GM23338 (cell line): Measurements from ENCODE around the gene SND1. TPM values are rescaled to one million over a fixed set of nuclear protein-coding genes. Genes with fewer than 3 reads are reported as not detected.

Experiments used
- ATAC-seq: fragments of 200-7000 bp; cut with Tn5 transposase; 3 replicates; pipeline ENCODE4 v1.9.1; 2020
- DNase-seq: peaks from one replicate; pipeline ENCODE4 v3.0.0-alpha.2; 2015; ENCODE audit warnings: low spot score
- H2AFZ ChIP-seq: fragments of 200-600 bp; sonication (generic); 2 replicates; pipeline ENCODE4 v1.8.0; 2016; ENCODE audit warnings: antibody characterized with exemption, mild to moderate bottlenecking, moderate library complexity
- H3F3A ChIP-seq: fragments of 200-600 bp; sonication (generic); replicated peaks from 2 replicates; pipeline ENCODE4 v1.8.0; 2017; ENCODE audit warnings: antibody characterized with exemption, mixed run types, low read depth
- H3K27ac ChIP-seq: fragments of 200-600 bp; sonication (generic); 2 replicates; pipeline ENCODE4 v1.6.1; 2016; ENCODE audit warnings: low read depth
- H3K27me3 ChIP-seq: fragments of 200-600 bp; sonication (generic); 2 replicates; pipeline ENCODE4 v1.8.0; 2016; ENCODE audit warnings: mild to moderate bottlenecking, mixed run types, moderate library complexity; ENCODE audit not compliant: insufficient read depth
- H3K36me3 ChIP-seq: fragments of 200-600 bp; sonication (generic); 2 replicates; pipeline ENCODE4 v1.8.0; 2016; ENCODE audit warnings: mild to moderate bottlenecking; ENCODE audit not compliant: insufficient read depth
- H3K4me1 ChIP-seq: fragments of 200-600 bp; sonication (generic); 2 replicates; pipeline ENCODE4 v1.8.0; 2016; ENCODE audit warnings: mild to moderate bottlenecking, moderate library complexity; ENCODE audit not compliant: insufficient read depth
- H3K4me2 ChIP-seq: fragments of 200-600 bp; sonication (generic); 2 replicates; pipeline ENCODE4 v1.7.1; 2017; ENCODE audit warnings: mixed run types
- H3K4me3 ChIP-seq: fragments of 200-600 bp; sonication (generic); 2 replicates; pipeline ENCODE4 v1.6.1; 2016; ENCODE audit warnings: mixed run types
- H3K79me2 ChIP-seq: fragments of 200-600 bp; sonication (generic); replicated peaks from 2 replicates; pipeline ENCODE4 v1.8.0; 2017; ENCODE audit warnings: mild to moderate bottlenecking; ENCODE audit not compliant: insufficient read depth
- H3K9me2 ChIP-seq: fragments of 200-600 bp; sonication (generic); 2 replicates; pipeline ENCODE4 v1.8.0; 2017; ENCODE audit not compliant: insufficient read depth
- H4K20me1 ChIP-seq: fragments of 200-600 bp; sonication (generic); replicated peaks from 2 replicates; pipeline ENCODE4 v1.8.0; 2017; ENCODE audit warnings: mild to moderate bottlenecking; ENCODE audit not compliant: insufficient read depth
- H3K27ac Mint-ChIP-seq: 2 replicates; pipeline ENCODE4 v1.8.0; 2020; ENCODE audit warnings: inconsistent platforms, mild to moderate bottlenecking, moderate library complexity, mixed read lengths
- H3K27me3 Mint-ChIP-seq: 3 replicates; pipeline ENCODE4 v1.8.0; 2022; ENCODE audit warnings: low read depth, mild to moderate bottlenecking, moderate library complexity, mixed read lengths, inconsistent platforms; ENCODE audit not compliant: insufficient read depth, poor library complexity
- H3K36me3 Mint-ChIP-seq: 3 replicates; pipeline ENCODE4 v1.8.0; 2021; ENCODE audit warnings: low read depth, mild to moderate bottlenecking, inconsistent platforms, moderate library complexity, mixed read lengths
- H3K4me1 Mint-ChIP-seq: 3 replicates; pipeline ENCODE4 v1.8.0; 2020; ENCODE audit warnings: mild to moderate bottlenecking, inconsistent platforms, mixed read lengths
- H3K4me3 Mint-ChIP-seq: 3 replicates; pipeline ENCODE4 v1.8.0; 2021; ENCODE audit warnings: moderate library complexity, mild to moderate bottlenecking, inconsistent platforms, mixed read lengths
- H3K9me3 Mint-ChIP-seq: 3 replicates; pipeline ENCODE4 v1.8.0; 2020; ENCODE audit warnings: moderate library complexity, mild to moderate bottlenecking, inconsistent platforms, mixed read lengths
- CREB1 ChIP-seq: fragments of 250-450 bp; sonication (Bioruptor Pico); IDR thresholded peaks from 2 replicates; pipeline ENCODE4 v1.5.0; 2020; ENCODE audit warnings: low read depth, mild to moderate bottlenecking, moderate library complexity
- CTCF ChIP-seq, 2 experiments: fragments of 200-600 bp in 1 of 2; sonication (generic) in 1 of 2; conservative IDR thresholded peaks; 2 replicates each; pipeline versions ENCODE4 v1.5.1 to v1.6.1; 2016 to 2017; ENCODE audit warnings: antibody characterized with exemption in 2 of 2, low read depth in 2 of 2, mild to moderate bottlenecking in 2 of 2, moderate library complexity in 1 of 2
- ETS1 ChIP-seq: IDR thresholded peaks from 2 replicates; pipeline ENCODE4 v1.6.1; 2016; ENCODE audit warnings: antibody characterized with exemption
- EZH2 ChIP-seq: fragments of 200-600 bp; sonication (generic); IDR thresholded peaks from one replicate; pipeline ENCODE4 v1.8.0; 2017; ENCODE audit warnings: antibody characterized with exemption, mild to moderate bottlenecking, low read depth; ENCODE audit not compliant: unreplicated experiment
- EZH2phosphoT487 ChIP-seq: fragments of 200-600 bp; sonication (generic); IDR thresholded peaks from one replicate; pipeline ENCODE4 v1.8.1; 2018; ENCODE audit warnings: antibody characterized with exemption; ENCODE audit not compliant: unreplicated experiment
- JUNB ChIP-seq: IDR thresholded peaks from one replicate; pipeline ENCODE4 v1.6.1; 2016; ENCODE audit warnings: antibody characterized with exemption; ENCODE audit not compliant: unreplicated experiment
- NANOG ChIP-seq: IDR thresholded peaks from 2 replicates; pipeline ENCODE4 v1.6.1; 2016; ENCODE audit warnings: antibody characterized with exemption, borderline replicate concordance
- POLR2AphosphoS5 ChIP-seq: IDR thresholded peaks from 2 replicates; pipeline ENCODE4 v1.6.1; 2016; ENCODE audit warnings: antibody characterized with exemption, low read depth
- REST ChIP-seq: IDR thresholded peaks from one replicate; pipeline ENCODE4 v1.6.1; 2018; ENCODE audit warnings: antibody characterized with exemption; ENCODE audit not compliant: unreplicated experiment
- STAT1 ChIP-seq: IDR thresholded peaks from one replicate; pipeline ENCODE4 v1.6.1; 2016; ENCODE audit warnings: antibody characterized with exemption; ENCODE audit not compliant: unreplicated experiment
- ZNF114 ChIP-seq: fragments of 250-450 bp; sonication (Bioruptor Pico); IDR thresholded peaks from 2 replicates; pipeline ENCODE4 v1.5.0; 2020; ENCODE audit warnings: mild to moderate bottlenecking, moderate library complexity
- ZNF331 ChIP-seq: fragments of 250-450 bp; sonication (Bioruptor Pico); IDR thresholded peaks from 2 replicates; pipeline ENCODE4 v1.5.0; 2020; ENCODE audit warnings: low read depth, mild to moderate bottlenecking, moderate library complexity
- ZNF462 ChIP-seq: fragments of 250-450 bp; sonication (Bioruptor Pico); IDR thresholded peaks from 2 replicates; pipeline ENCODE4 v1.5.0; 2020; ENCODE audit warnings: mild to moderate bottlenecking, moderate library complexity
- polyA plus RNA-seq: library from polyadenylated mRNA; unstranded; fragments of >200 nt; fragmentation: Nextera tagmentation; extraction: Ambion mirVana; gene quantifications from 2 replicates; pipeline ENCODE4 v1.2.1, GENCODE V29; 2016
- total RNA-seq: library from RNA; depleted of rRNA; stranded (reverse); fragments of >200 nt; shearing (Covaris generic); gene quantifications from 2 replicates; pipeline ENCODE4 v1.2.3, GENCODE V29; 2014

Gene SND1
- total and polyA plus RNA-seq, 2 experiments from 2014 or later, result 107 to 254 TPM

GRCh38 chr7:128003787-128004186, 351.8 kb downstream of the SND1 start:
- no peaks in the 10 kb centered on the region for H3K4me1 ChIP-seq
- H3K79me2 ChIP-seq, result peaks cover 10% of the 10 kb centered on the region; the same call in 1 of the 2 replicates
- peaks cover 11% of the 10 kb centered on the region for H3K27me3 Mint-ChIP-seq
- no peaks in the 10 kb centered on the region for H3K27me3 ChIP-seq
- H3K4me3 Mint-ChIP-seq, result no peak overlapping the region
- peaks cover 10% of the 10 kb centered on the region; the same call in 2 of the 3 replicates for H3K4me1 Mint-ChIP-seq
- H4K20me1 ChIP-seq, result peaks cover 37% of the 10 kb centered on the region
- no peaks in the 10 kb centered on the region; the same call in 1 of the 2 replicates for H3K36me3 ChIP-seq
- TF ChIP-seq ETS1 (no peak), STAT1 (no peak), EZH2 (no peak), EZH2phosphoT487 (no peak), ZNF114 (CRISPR knock-in tag) (no peak), JUNB (no peak), REST (no peak), ZNF462 (CRISPR knock-in tag) (no peak), CREB1 (no peak), POLR2AphosphoS5 (no peak), ZNF331 (CRISPR knock-in tag) (no peak), CTCF (conservative IDR thresholded peaks at IDR 0.05; ENCODE audit: low read depth in 2 of 2) (no peak), NANOG (no peak)
- H3K9me2 ChIP-seq, result peaks cover 6% of the 10 kb centered on the region; the same call in 1 of the 2 replicates
- ATAC-seq (no peak), DNase-seq (no peak)
- no peaks in the 10 kb centered on the region for H3K9me3 Mint-ChIP-seq
- no peaks in the 10 kb centered on the region for H3K36me3 Mint-ChIP-seq
- no peak overlapping the region for H3K4me3 ChIP-seq
- no peak overlapping the region for H2AFZ ChIP-seq
- no peaks in the 10 kb centered on the region for H3F3A ChIP-seq
- no peak overlapping the region for H3K27ac Mint-ChIP-seq
- no peak overlapping the region for H3K27ac ChIP-seq
- H3K4me2 ChIP-seq, result no peak overlapping the region
